Kidney (tissue), 14 donors: Measurements from ENCODE around the gene MAGI1. TPM values are rescaled to one million over a fixed set of nuclear protein-coding genes. Genes with fewer than 3 reads are reported as not detected.

Experiments
- DNase-seq, 5 donors: peaks; one replicate each; pipeline ENCODE4 v3.0.0-alpha.2; 2013 to 2020
- FAIRE-seq: peaks from 2 replicates; lab custom pipeline; 2012; peaks lifted over from hg19 to GRCh38; lab: Jason Lieb, UNC
- H3K27ac ChIP-seq, 2 donors: one replicate each; pipeline ENCODE4 v1.7.0; 2013; ENCODE audit warnings: low read depth in 2 of 2, low read length in 2 of 2, inconsistent platforms in 1 of 2
- H3K27me3 ChIP-seq: one replicate; pipeline ENCODE4 v1.7.1; 2013; ENCODE audit warnings: low read length, inconsistent platforms; ENCODE audit not compliant: control insufficient read depth, insufficient read depth
- H3K36me3 ChIP-seq, 3 donors: one replicate each; pipeline versions ENCODE4 v1.7.0 to v1.7.1; 2013; ENCODE audit warnings: low read length in 3 of 3, control low read depth in 1 of 3, inconsistent platforms in 1 of 3; ENCODE audit not compliant: insufficient read depth in 3 of 3, control insufficient read depth in 2 of 3
- H3K4me1 ChIP-seq, 3 donors: one replicate each; pipeline versions ENCODE4 v1.7.0 to v1.7.1; 2013; ENCODE audit warnings: low read length in 3 of 3, inconsistent platforms in 1 of 3, low read depth in 1 of 3; ENCODE audit not compliant: control insufficient read depth in 2 of 3, insufficient read depth in 2 of 3
- H3K4me3 ChIP-seq, 3 donors: one replicate each; pipeline versions ENCODE4 v1.7.0 to v1.8.1; 2013; ENCODE audit warnings: low read length in 3 of 3, control low read depth in 1 of 3, inconsistent platforms in 1 of 3
- H3K9ac ChIP-seq, 3 donors: one replicate each; pipeline versions ENCODE4 v1.7.0 to v1.7.1; 2013; ENCODE audit warnings: low read length in 3 of 3, control low read depth in 1 of 3, inconsistent platforms in 1 of 3
- H3K9me3 ChIP-seq, 3 donors: one replicate each; pipeline versions ENCODE4 v1.7.0 to v1.7.1; 2013; ENCODE audit warnings: low read length in 3 of 3, control low read depth in 1 of 3, inconsistent platforms in 1 of 3; ENCODE audit not compliant: control insufficient read depth in 2 of 3, insufficient read depth in 1 of 3
- CTCF ChIP-seq: IDR thresholded peaks from 3 replicates; pipeline ENCODE4 v1.5.1; 2012; ENCODE audit warnings: mild to moderate bottlenecking, moderate library complexity, borderline replicate concordance; ENCODE audit not compliant: insufficient read depth; ENCODE audit errors: extremely low read depth
- intact Hi-C: fragments of 100-400 bp; cut with DNase I; formaldehyde crosslinking; loops from one replicate; pipeline ENCODE4 v1.11.1; 2022
- polyA plus RNA-seq: library from polyadenylated mRNA; stranded (reverse); fragments of 350-450 nt; fragmentation: Illumina TruSeq; extraction: RNeasy Lipid Tissue Mini Kit (QIAGEN cat#74804); gene quantifications from one replicate; pipeline ENCODE4 v1.2.3, GENCODE V29; 2014; ENCODE audit warnings: low read depth, low replicate concordance; ENCODE audit not compliant: insufficient read depth
- total RNA-seq: library from RNA; stranded (reverse); fragmentation: NEBNext Ultra II Directional; extraction: Animal tissue kit (Norgen Biotek cat#: 25700); gene quantifications from one replicate; pipeline ENCODE4 v1.2.1, GENCODE V29; 2021
- donor health status: control.
- donor health status: control.
- donor health status: control.
- donor health status: control.
- donor health status: control.
- donor health status: DM: yes; HTN: yes; CAD: no.
- donor health status: Normal renal cell carcinoma (clear cell type).

MAGI1 gene
- total and polyA plus RNA-seq, 2 donors from 2014 or later, result 8.2 to 42.8 TPM

- Histone ChIP-seq H3K36me3 (no peaks in the 10 kb centered on the region), H3K9ac (no peak overlapping the region), H3K4me1 (peaks cover 0 to 23% (median 23%) of the 10 kb centered on the region in 3 donors), H3K27me3 (no peaks in the 10 kb centered on the region), H3K27ac (no peak overlapping the region), H3K4me3 (no peak overlapping the region), H3K9me3 (no peaks in the 10 kb centered on the region)
- no peak for FAIRE-seq
- TF ChIP-seq CTCF, result no peak
- no peak for DNase-seq
- intact Hi-C loops, result no loop called here
Measured at GRCh38 chr3:65479990-65480389, 558.7 kb downstream of the MAGI1 start.

- Histone ChIP-seq H3K9me3 (no peaks in the 10 kb centered on the region), H3K4me3 (no peak overlapping the region), H3K27ac (no peak overlapping the region), H3K9ac (no peak overlapping the region), H3K36me3 (no peaks in the 10 kb centered on the region), H3K4me1 (peaks cover 0 to 14% (median 11%) of the 10 kb centered on the region in 3 donors), H3K27me3 (no peaks in the 10 kb centered on the region)
- FAIRE-seq (no peak), DNase-seq (no peak)
- no peak for TF ChIP-seq CTCF
- intact Hi-C loops, result no loop called here
Measured at GRCh38 chr3:65478551-65479500, 559.9 kb downstream of the MAGI1 start.

- DNase-seq, result no peak
- Histone ChIP-seq H3K9ac (no peak overlapping the region), H3K27ac (no peak overlapping the region), H3K4me1 (no peaks in the 10 kb centered on the region), H3K9me3 (no peaks in the 10 kb centered on the region), H3K27me3 (no peaks in the 10 kb centered on the region), H3K4me3 (no peak overlapping the region), H3K36me3 (no peaks in the 10 kb centered on the region)
- FAIRE-seq, result no peak
- intact Hi-C loops, result no loop called here
- no peak for TF ChIP-seq CTCF
Measured at GRCh38 chr3:65473736-65474135, 565.0 kb downstream of the MAGI1 start.
